HG02588 (cell line): ENCODE measurements around the gene MCAT.

Experiments
- ATAC-seq: cut with Tn5 transposase; IDR thresholded peaks from one replicate; pipeline ENCODE4 v1.9.1; 2021; ENCODE audit warnings: mild to moderate bottlenecking, moderate library complexity; ENCODE audit not compliant: unreplicated experiment

Gene MCAT

DNA sequence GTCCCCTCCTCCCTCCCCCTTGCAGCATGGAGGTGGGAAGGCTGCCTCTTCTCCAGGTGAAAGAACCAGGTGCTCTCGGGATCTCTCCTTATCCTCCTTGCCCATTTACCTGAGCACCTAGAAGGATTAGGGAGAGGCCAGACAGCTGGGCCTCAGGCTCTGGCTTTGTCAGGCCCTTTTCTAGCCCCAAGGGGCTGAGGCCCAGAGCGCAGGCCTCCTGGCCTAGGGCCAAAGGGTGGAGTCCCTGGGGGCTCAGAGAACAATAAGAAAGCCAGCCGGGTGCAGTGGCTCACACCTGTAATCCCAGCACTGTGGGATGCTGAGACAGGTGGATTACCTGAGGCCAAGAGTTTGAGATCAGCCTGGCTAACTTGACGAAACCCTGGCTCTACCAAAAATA lies 48.6 kb downstream of the MCAT start:
- ATAC-seq, result no peak

DNA sequence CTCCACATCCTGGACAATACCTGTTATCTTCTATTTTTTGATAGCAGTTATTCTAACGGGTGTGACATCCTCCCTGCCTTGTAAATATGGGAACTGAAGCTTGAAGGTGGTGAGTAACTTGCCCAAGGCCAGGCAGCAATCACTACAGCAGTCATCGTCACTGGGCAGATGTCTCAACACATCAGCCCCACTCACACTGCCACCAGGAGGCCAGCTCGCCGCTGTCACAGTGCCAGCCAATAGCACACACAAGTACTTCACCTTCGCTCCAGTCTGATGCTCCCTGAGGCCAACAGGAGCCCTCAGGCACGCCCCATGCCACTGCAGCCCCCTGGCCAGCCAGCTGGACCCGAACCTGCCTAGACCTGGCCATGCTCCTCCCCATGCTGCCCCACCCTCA lies 49.1 kb downstream of the MCAT start:
- ATAC-seq, result no peak

DNA sequence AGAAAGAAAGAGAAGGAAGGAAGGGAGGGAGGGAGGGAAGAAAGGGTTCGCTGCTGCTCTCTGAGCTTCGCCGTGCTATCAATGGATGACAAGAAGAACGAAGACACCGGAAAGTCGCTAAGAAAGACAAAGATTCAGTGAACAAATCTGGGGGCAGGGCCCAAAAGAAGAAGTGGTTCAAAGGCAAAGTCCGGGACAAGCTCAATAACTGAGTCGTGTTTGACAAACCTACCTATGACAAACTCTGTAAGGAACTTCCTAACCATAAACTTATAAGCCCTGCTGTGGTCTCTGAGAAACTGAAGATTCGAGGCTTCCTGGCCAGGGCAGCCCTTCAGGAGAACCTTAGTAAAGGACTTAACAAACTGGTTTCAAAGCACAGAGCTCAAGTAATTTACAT lies 51.1 kb downstream of the MCAT start:
- no peak for ATAC-seq

DNA sequence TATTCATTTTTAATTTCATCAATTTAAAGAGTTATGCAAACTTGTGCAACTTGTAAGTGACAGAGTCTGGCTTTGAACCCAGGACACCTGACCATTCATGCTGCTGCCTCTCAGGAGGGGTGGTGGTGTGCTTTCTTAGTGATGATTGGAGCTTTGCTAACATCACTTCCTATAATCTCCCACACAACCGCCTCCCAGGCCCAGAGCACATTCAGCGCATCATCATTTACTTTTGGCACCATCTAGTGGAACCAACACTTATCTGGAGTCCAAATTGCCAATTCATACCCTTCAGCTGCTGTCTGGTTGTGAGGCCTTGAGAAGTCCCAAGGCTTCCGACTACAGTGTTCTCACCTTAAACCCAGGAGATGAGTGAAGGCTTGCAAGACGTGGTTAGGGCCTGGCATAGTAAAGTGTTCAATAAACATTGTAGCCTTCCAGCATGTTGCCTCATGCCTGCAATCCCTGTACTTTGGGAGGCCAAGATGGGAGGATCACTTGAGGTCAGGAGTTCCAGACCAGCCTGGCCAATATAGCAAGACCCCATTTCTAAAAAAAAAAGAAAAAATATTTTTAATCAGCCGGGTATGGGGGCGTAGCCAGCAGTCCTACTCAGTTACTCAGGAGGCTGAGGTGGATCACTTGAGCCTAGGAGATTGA lies 52.9 kb downstream of the MCAT start:
- no peak for ATAC-seq

DNA sequence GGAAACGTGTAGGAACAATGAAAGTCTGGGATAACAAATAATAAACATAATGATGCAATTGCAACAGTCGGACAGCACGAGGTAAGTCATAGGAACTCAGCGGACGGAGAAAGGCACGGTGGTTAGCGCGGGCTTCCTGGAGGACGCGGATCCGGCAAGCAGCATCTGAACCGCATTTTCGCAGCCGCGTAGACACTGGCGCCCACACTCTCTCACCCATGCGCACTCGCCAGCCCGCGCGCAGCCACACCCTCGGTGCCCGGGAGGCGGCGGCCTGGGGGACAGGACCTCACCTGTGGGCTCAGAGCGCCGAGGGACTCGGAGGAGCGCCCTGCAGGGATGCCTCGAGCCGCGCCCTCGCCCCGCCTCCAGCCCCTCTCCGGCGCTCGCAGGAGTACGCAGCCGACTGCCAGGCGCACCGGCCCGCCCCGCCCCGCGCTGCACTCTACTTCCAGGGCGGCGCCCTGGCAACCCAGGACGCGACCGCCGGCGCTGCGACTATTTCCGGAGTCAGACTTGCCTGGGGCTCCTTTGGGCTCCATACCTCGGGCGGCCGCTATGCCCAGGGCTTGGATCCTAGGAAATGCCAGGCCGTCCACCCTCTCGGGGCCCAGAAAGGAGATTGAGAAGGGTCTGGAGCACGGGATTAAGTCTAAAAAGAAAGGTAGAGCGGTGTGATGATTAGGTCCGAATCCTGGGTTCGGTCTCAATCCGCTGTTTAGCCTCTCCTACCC lies 54.0 kb downstream of the MCAT start, which contains the start of gene TTLL1:
TSS of gene TTLL1 (minus strand) at position 408 of the 734 bp plus-strand sequence. CDS start 13,805 bp downstream, outside the sequence.
- ATAC-seq, result peak; percentile 76

DNA sequence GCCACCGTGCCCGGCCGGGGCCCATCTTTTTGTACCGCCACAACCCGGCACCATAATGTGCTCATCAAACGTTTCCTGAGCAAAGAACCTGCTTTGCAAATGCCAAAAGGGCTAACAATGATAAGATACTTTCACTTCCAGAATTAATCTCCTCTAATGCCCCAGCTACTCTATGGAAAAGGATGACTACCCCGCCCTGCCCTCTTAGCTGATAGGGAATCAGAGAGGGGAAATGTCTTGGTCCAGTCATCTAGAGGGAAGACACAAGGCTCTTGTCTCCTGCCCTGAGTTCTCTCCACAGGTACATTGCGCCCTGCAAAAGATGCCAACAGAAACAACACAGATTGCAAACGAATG lies 54.6 kb downstream of the MCAT start:
- ATAC-seq, result no peak

DNA sequence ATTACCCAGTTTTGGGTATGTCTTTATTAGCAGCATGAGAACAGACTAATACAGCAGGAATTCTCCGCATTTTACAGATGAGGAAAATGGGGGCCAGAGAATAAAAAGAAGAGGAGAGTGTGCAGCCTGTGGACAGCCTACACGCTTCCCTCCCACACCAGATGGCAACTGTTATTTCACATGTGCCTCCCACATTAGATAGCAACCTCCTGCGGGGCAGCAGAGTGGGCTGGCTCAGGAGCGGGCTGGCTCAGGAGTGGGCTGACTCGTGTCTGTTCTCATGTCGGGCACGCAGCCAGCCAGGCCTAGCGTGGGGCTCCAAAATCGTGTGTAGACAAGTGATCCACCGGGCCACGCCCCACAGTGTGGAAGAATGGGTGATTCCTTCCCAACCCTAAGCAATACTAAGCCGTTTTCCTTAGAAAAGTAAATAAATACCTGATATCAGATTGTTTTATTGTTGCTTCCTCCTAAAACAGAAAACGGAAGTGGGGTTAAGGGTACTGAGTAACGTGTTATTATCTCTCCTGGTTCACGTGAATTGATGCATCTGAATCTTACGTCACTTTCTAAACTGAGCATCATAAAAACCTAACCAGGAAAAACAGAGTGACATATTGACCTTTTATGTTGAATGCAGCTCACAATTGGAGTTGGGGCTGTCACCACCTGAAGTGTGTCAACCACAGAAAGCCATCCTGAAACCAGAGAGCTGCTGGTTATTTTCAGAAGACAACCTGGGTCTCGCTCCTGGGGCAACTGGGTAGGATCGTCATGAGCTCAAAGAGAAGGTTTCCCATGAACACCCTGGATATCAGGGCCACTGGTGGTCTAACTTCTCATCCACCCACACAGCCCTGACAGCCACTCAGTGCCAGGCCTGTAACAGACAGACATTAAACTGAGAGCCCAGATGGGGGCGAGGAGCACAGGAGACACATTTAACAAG lies 57.3 kb downstream of the MCAT start:
- ATAC-seq, result no peak
